Thyroid gland (tissue), 4 donors: Measurements from ENCODE around the gene SCG2. TPM values are rescaled to one million over a fixed set of nuclear protein-coding genes. Genes with fewer than 3 reads are reported as not detected.

Experiments used
- DNase-seq, 2 donors: peaks; one replicate each; pipeline ENCODE4 v3.0.0-alpha.2; 2019
- H3K27ac ChIP-seq, 3 donors: fragments of 200-600 bp; sonication (generic); 1 replicate in 2 of 3; 2 replicates in 1 of 3; pipeline ENCODE4 v1.5.1; 2016 to 2019; ENCODE audit warnings: mild to moderate bottlenecking in 1 of 3, moderate library complexity in 1 of 3
- H3K27me3 ChIP-seq: fragments of 200-600 bp; sonication (generic); one replicate; pipeline ENCODE4 v1.5.1; 2019
- H3K36me3 ChIP-seq, 2 donors: fragments of 200-600 bp; sonication (generic); one replicate each; pipeline ENCODE4 v1.5.1; 2016 to 2019
- H3K4me1 ChIP-seq, 2 donors: fragments of 200-600 bp; sonication (generic); one replicate each; pipeline ENCODE4 v1.5.1; 2017 to 2019
- H3K4me3 ChIP-seq, 3 donors: fragments of 200-600 bp; sonication (generic); replicated peaks in 1 of 3; 1 replicate in 2 of 3; 2 replicates in 1 of 3; pipeline ENCODE4 v1.5.1; 2016; ENCODE audit warnings: mild to moderate bottlenecking in 1 of 3
- H3K9me3 ChIP-seq: fragments of 200-600 bp; sonication (generic); one replicate; pipeline ENCODE4 v1.5.1; 2017
- CTCF ChIP-seq, 6 experiments: fragments of 200-600 bp in 3 of 6; fragments of 450-650 bp in 3 of 6; sonication (generic) in 3 of 6; IDR thresholded peaks; one replicate each; pipeline ENCODE4 v1.5.1; 2016 to 2019; ENCODE audit warnings: antibody characterized with exemption in 6 of 6, mild to moderate bottlenecking in 2 of 6, inconsistent platforms in 1 of 6, moderate library complexity in 1 of 6
- POLR2A ChIP-seq, 2 donors: fragments of 450-650 bp; IDR thresholded peaks; one replicate each; pipeline ENCODE4 v1.6.1; 2017; ENCODE audit warnings: antibody characterized with exemption in 2 of 2, mild to moderate bottlenecking in 2 of 2, moderate library complexity in 1 of 2
- WGBS, 2 donors: methylation state at CpG; one replicate each; pipeline ENCODE4 v1.1.5; 2017; 5-methylcytosine and 5-hydroxymethylcytosine counted together
- intact Hi-C: fragments of 100-400 bp; cut with DNase I; formaldehyde crosslinking; loops from one replicate; pipeline ENCODE4 v1.15.1; 2023
- total RNA-seq, 4 donors: library from RNA; depleted of rRNA; stranded (reverse); fragments of >200 nt; gene quantifications; one replicate each; pipeline ENCODE4 v1.2.3, GENCODE V29; 2016

Gene SCG2
- total RNA-seq, 4 donors from 2014 or later, result 0.78 to 11.1 (median 3.1) TPM

DNA sequence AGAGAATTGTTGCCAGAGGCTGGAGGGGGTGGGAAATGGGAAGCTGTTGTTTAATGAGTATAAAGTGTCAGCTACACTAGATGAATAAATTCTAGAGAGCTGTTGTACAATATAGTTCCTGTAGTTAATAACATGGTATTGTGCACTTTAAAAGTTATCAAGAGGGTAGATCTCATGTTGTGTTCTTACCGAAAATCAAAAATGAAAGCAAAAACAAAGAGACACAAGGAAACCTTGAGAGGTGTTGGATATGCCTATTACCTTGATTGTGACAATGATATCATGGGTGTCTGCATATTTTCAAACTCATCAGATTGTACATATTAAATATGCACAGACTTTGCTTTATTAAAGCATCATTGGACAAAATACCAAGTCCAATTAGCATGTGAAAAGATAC lies 43.2 kb downstream of the SCG2 start:
- no peak for DNase-seq
- H3K9me3 ChIP-seq, result no peaks in the 10 kb centered on the region
- no peak overlapping the region for H3K4me3 ChIP-seq
- no peaks in the 10 kb centered on the region for H3K36me3 ChIP-seq
- intact Hi-C loops, result no loop called here
- H3K27me3 ChIP-seq, result no peaks in the 10 kb centered on the region
- no peak overlapping the region for H3K27ac ChIP-seq
- WGBS, 2 donors, result 68 to 72% methylated on average over 1 of the region's 1 CpG
- TF ChIP-seq POLR2A (IDR thresholded peaks at IDR 0.05) (no peak), CTCF (IDR thresholded peaks at IDR 0.05) (no peak)
- H3K4me1 ChIP-seq, result no peaks in the 10 kb centered on the region

DNA sequence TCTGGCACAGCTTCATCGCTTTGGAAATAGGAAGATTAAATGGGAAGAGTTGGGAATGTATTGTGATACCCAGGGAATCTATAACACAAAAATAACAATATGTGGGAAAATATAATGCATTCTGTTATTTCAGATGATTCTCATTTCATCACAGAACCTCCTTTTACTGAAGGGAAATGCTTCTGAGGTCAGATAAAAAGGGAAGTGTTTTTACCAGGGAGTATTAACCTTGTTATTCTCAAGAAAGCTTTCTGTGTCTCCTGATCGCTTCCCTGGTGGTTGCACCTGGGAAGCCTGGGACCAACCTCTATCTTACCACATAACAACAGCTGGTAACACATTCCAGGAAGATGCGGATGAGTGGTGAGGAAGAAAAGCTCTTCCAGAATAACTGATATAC lies 47.2 kb downstream of the SCG2 start:
- WGBS, 2 donors, result 87% methylated on average over 3 of the region's 3 CpGs
- no peaks in the 10 kb centered on the region for H3K36me3 ChIP-seq
- H3K4me1 ChIP-seq, result no peaks in the 10 kb centered on the region
- intact Hi-C loops, result no loop called here
- H3K9me3 ChIP-seq, result no peaks in the 10 kb centered on the region
- no peak for DNase-seq
- no peaks in the 10 kb centered on the region for H3K27me3 ChIP-seq
- no peak overlapping the region for H3K4me3 ChIP-seq
- TF ChIP-seq POLR2A (IDR thresholded peaks at IDR 0.05) (no peak), CTCF (IDR thresholded peaks at IDR 0.05) (no peak)
- no peak overlapping the region for H3K27ac ChIP-seq

DNA sequence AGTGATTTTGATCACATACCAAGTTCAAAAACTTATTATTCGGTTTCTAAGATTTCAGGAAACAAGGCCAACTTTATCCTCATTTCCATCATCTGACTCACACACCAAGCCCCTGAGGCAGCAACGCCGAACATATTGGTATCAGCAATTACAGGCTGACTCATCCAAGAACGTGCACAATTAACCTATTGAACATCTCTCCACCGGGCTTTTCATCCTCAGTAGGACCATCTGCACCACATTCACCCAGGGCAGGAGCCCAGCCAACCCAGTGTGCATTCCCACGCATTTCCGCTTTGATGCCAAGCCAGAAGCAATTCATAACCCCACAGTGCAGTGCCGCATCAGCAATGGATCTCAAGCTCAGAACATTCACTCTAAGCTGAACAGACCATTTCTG lies 52.9 kb downstream of the SCG2 start:
- Histone ChIP-seq H3K4me1 (no peaks in the 10 kb centered on the region), H3K27ac (no peak overlapping the region), H3K27me3 (no peaks in the 10 kb centered on the region), H3K36me3 (no peaks in the 10 kb centered on the region), H3K4me3 (no peak overlapping the region), H3K9me3 (no peaks in the 10 kb centered on the region)
- TF ChIP-seq CTCF (IDR thresholded peaks at IDR 0.05) (no peak), POLR2A (IDR thresholded peaks at IDR 0.05) (no peak)
- DNase-seq, result no peak
- 69 to 83% methylated on average over 8 of the region's 8 CpGs for WGBS, 2 donors
- intact Hi-C loops, result no loop called here

DNA sequence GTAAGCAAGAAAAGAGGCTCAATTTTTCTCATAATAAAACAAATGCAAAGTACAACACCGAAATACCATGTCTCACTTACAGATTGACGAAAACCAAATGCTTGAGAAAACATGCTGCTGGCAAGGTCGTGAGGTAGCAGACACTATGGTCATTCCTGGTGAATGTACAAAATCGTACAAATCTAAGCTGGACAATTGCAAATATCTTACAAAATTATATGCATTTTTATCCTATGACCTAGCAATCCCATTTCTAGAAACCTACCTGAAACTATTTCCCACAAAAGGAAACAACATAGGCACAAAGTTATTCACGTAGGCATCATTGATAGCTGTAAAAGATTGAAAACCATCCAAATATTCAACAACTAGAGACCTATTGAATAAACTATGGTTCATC lies 54.0 kb downstream of the SCG2 start:
- WGBS, 2 donors, result 74 to 81% methylated on average over 5 of the region's 5 CpGs

More for the DNA sequence above, 54.0 kb downstream of the SCG2 start:
- no peak overlapping the region for H3K4me3 ChIP-seq
- no peaks in the 10 kb centered on the region for H3K27me3 ChIP-seq
- no peak overlapping the region for H3K27ac ChIP-seq
- H3K36me3 ChIP-seq, result no peaks in the 10 kb centered on the region
- no peak for TF ChIP-seq CTCF (IDR thresholded peaks at IDR 0.05)
- TF ChIP-seq POLR2A (IDR thresholded peaks at IDR 0.05), result no peak
- no peak for DNase-seq
- no peaks in the 10 kb centered on the region for H3K4me1 ChIP-seq
- H3K9me3 ChIP-seq, result no peaks in the 10 kb centered on the region
- intact Hi-C loops, result no loop called here

Other genes starting within 250 kb of the SCG2 start
- gene AP1S3, start 235.2 kb upstream of the SCG2 start, total RNA-seq, result 10 to 100 TPM; 37.5 to 92.6 (median 44.8) TPM